ENCODE results near the gene DOCK4. TPM values are rescaled to one million over a fixed set of nuclear protein-coding genes. Genes with fewer than 3 reads are reported as not detected.

Gene DOCK4
- total and polyA plus RNA-seq, 2 of the 8 experiments (the other 6 are each of a cell fraction or from before 2014, with no cell fraction given): 5.1 to 23.6 TPM

DNA sequence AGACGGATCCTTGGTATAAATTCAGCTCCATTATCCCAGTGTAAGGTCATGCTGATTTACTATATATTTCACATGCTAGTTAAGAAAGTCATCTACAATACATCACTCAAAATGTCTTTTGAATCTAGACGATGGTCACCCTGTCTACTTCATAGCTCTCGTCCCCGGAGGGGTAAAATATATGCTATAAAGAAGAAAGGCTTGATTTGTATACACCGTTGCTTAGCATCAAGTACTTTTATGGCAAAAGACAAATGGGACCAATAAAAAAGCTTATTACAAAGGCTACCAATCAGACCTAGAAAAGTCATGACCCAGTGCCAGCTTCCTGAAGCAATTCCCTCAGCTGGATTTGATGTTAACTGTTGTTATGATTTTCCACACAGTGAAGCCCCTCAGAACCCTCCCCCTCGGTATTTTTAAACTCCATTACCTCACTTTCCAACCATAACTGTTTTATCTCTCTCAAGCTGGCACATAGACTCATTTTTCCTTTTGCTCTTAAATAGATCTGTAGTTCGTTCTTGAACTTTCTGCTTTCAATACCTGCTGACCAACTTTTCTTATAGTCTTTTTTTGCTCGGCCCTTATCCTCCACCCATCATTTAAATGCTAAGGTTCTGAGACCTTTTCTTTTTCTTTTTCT lies 104.9 kb downstream of the DOCK4 start:
- H3K4me1 ChIP-seq (replicated peaks in 1 of 4; ENCODE audit: control insufficient read depth in 3 of 4, insufficient read depth in 4 of 4, low read length in 3 of 4): peaks cover 0 to 2% (median under 1%) of the 10 kb centered on the region in 4 experiments; a peak in 3 of 7 replicates
- no peak overlapping the region for H3K18ac ChIP-seq (ENCODE audit: extremely low read depth, low read length)
- peaks cover 0 to 2% of the 10 kb centered on the region in 2 experiments; a peak in 1 of 4 replicates for H3K79me2 ChIP-seq (ENCODE audit: control insufficient read depth in 1 of 2, insufficient read depth in 2 of 2, low read length in 2 of 2)
- WGBS, 2 experiments (ENCODE audit: extremely low coverage in 1 of 2, insufficient coverage in 1 of 2, insufficient read length in 1 of 2, insufficient replicate concordance in 2 of 2, low coverage in 1 of 2, low lambda C conversion rate in 2 of 2, missing lambda C conversion rate in 1 of 2): 72% methylated on average over 8 of the region's 8 CpGs; no CpG with 5 or more reads in 1 of the 2 experiments
- CTCF ChIA-PET (ENCODE audit: partially characterized antibody): interaction anchor here (1.0 to 1.7 kb wide), 4 partner anchors 11 to 22 kb away, joined by 3 to 6 read pairs (median 6); no protein-coding TSS in a partner anchor
- TF ChIP-seq EGR1 (IDR thresholded peaks at IDR 0.05; ENCODE audit: borderline replicate concordance, low read depth, low read length) (no peak), BCL11A (IDR thresholded peaks at IDR 0.05; ENCODE audit: low read depth in 2 of 2, low read length in 2 of 2) (no peak), SUZ12 (IDR thresholded peaks at IDR 0.05; ENCODE audit: low read length) (no peak), ZNF274 (IDR thresholded peaks at IDR 0.05; ENCODE audit: borderline replicate concordance, extremely low read depth, low read length) (no peak), FOSL1 (IDR thresholded peaks at IDR 0.05; ENCODE audit: insufficient read depth, low read depth, low read length) (no peak), RNF2 (IDR thresholded peaks at IDR 0.05; ENCODE audit: borderline replicate concordance, low read depth, low read length, missing control alignments, poor library complexity, severe bottlenecking) (no peak), SAP30 (IDR thresholded peaks at IDR 0.05; ENCODE audit: insufficient read depth, insufficient replicate concordance, low read length) (no peak), POLR2AphosphoS5 (IDR thresholded peaks at IDR 0.05; ENCODE audit: low read depth, low read length) (no peak), RFX5 (IDR thresholded peaks at IDR 0.05; ENCODE audit: borderline replicate concordance, low read depth, low read length) (no peak)
- no peak overlapping the region for H2AK5ac ChIP-seq (ENCODE audit: low read depth, low read length)
- no peak overlapping the region for H4K91ac ChIP-seq (replicated peaks; ENCODE audit: insufficient read length, low read length)
- H2BK20ac ChIP-seq (ENCODE audit: low read length): no peak overlapping the region
- FAIRE-seq (no peak), DNase-seq (ENCODE audit: low read depth in 1 of 2, low spot score in 2 of 2) (no peak)
- no peak overlapping the region for H4K8ac ChIP-seq (ENCODE audit: extremely low read depth, insufficient read depth, low read length)
- no peak overlapping the region for H2BK120ac ChIP-seq (replicated peaks; ENCODE audit: low read depth, low read length)
- no peak overlapping the region for H3K4me2 ChIP-seq (ENCODE audit: insufficient read depth in 1 of 2, low read depth in 2 of 2, low read length in 2 of 2)
- no peaks in the 10 kb centered on the region for H3K79me1 ChIP-seq (ENCODE audit: low read depth, low read length)
- H3K27ac ChIP-seq (ENCODE audit: low read depth, low read length): no peak overlapping the region
- no peak overlapping the region for H4K5ac ChIP-seq (ENCODE audit: insufficient read length, low read depth, low read length)
- H3K23ac ChIP-seq (ENCODE audit: insufficient read length): no peak overlapping the region
- no peak overlapping the region for H3K4ac ChIP-seq (replicated peaks; ENCODE audit: insufficient read length, low read depth, low read length)
- H2BK5ac ChIP-seq (ENCODE audit: low read depth, low read length): no peak overlapping the region
- no peaks in the 10 kb centered on the region for H3K9me3 ChIP-seq (ENCODE audit: insufficient read depth in 2 of 2, low read depth in 1 of 2, low read length in 1 of 2)
- H2BK15ac ChIP-seq (ENCODE audit: low read length): no peak overlapping the region
- POLR2A ChIA-PET (ENCODE audit: partially characterized antibody): no interaction called here
- H3K36me3 ChIP-seq (ENCODE audit: control insufficient read depth in 2 of 4, insufficient read depth in 4 of 4, low read length in 3 of 4): no peaks in the 10 kb centered on the region
- no peaks in the 10 kb centered on the region for H3K27me3 ChIP-seq (replicated peaks in 1 of 4; ENCODE audit: control insufficient read depth in 3 of 4, extremely low read depth in 1 of 4, insufficient read depth in 3 of 4, low read length in 3 of 4)
- no peak overlapping the region for H3K14ac ChIP-seq (ENCODE audit: insufficient read length)
- H3K9ac ChIP-seq (replicated peaks in 1 of 4; ENCODE audit: extremely low read depth in 1 of 4, low read depth in 3 of 4, low read length in 3 of 4): no peak overlapping the region
- H2BK12ac ChIP-seq (ENCODE audit: low read depth, low read length): no peak overlapping the region
- H2AFZ ChIP-seq (ENCODE audit: low read length): no peak overlapping the region
- H3K4me3 ChIP-seq (ENCODE audit: extremely low read depth in 1 of 4, insufficient read depth in 2 of 4, low read depth in 3 of 4, low read length in 4 of 4): no peak overlapping the region
- H3K56ac ChIP-seq (replicated peaks; ENCODE audit: insufficient read length, low read depth, low read length): no peak overlapping the region
- H3K23me2 ChIP-seq (ENCODE audit: low read depth, low read length): no peaks in the 10 kb centered on the region
- H4K20me1 ChIP-seq (replicated peaks in 1 of 2; ENCODE audit: control insufficient read depth in 1 of 2, insufficient read depth in 2 of 2, low read length in 2 of 2): no peaks in the 10 kb centered on the region

All from H1 (cell line).